GM18520 (cell line): ENCODE data around the gene RNF167.
"Not testable (repeated sequence)": the region's sequence is repeated elsewhere in the genome, so short reads cannot be mapped to it uniquely, and the experiment has no call there.

Experiments used
- ATAC-seq: cut with Tn5 transposase; IDR thresholded peaks from one replicate; pipeline ENCODE4 v1.9.1; 2021; ENCODE audit not compliant: unreplicated experiment

The RNF167 gene

GRCh38 chr17:4901648-4902344 lies 38.3 kb upstream of the RNF167 start:
- ATAC-seq, result no peak

DNA sequence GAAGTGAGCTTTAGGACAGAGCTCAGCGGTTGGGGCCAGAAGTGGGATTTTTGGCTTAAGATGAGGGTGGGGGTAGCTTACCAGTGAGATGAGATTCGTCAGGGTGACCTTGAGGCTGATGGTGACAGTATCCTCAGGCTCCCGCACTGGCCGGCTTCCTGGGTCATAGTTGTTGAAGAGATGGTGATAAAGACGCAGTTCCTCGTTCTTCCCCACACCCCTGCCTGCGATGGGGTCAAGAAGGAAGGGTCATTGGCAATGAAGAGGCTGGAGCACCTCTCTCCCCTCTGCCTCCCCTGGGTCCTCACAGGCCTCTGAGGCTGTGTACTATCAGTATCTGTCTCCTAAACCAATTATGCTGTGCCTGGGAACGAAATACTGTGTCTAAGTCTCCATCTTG lies 37.5 kb upstream of the RNF167 start:
- no peak for ATAC-seq

- ATAC-seq, result no peak
Measured at GRCh38 chr17:4903051-4903818, 36.8 kb upstream of the RNF167 start, which contains the start of gene CHRNE. CHRNE (minus strand) TSS chr17:4903098; CDS start chr17:4903063, 35 bp downstream.

GRCh38 chr17:4906642-4907041 lies 33.4 kb upstream of the RNF167 start:
- ATAC-seq, result not testable (repeated sequence)

- ATAC-seq, result no peak
Measured at GRCh38 chr17:4908301-4908700, 31.8 kb upstream of the RNF167 start.

DNA sequence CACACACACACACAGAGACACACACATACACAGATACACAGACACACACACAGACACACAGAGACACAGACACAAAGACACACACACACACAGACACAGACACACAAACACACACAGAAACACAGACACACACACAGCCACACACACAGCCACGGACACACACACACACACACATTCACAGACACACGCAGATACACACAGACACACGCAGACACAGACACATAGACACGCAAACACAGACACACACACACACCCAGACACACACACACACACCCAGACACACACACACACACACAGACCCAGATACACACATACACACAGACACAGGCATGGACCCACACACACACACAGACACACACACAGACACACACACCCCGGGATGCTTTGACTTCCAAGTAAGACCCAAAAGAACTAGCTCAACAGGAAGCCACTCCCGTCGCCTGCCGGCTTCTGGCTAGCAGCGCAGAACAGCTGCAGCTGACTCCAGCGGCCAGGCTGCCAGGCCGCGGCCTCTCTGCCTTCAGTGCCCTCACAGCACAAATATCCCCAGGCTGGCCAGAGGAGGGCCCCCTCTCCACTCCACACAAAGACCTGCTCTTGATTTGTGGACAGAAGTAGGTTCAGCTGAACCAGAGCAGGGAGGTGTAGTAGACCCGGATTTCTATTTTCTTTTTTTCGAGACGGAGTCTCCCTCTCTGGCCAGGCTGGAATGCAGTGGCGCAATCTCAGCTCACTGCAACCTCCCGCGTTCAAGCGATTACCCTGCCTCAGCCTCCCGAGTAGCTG lies 31.2 kb upstream of the RNF167 start:
- ATAC-seq, result no peak

- no peak for ATAC-seq
Measured at GRCh38 chr17:4913994-4914393, 26.1 kb upstream of the RNF167 start.

GRCh38 chr17:4914551-4914950 lies 25.5 kb upstream of the RNF167 start:
- ATAC-seq, result not testable (repeated sequence)

- no peak for ATAC-seq
Measured at GRCh38 chr17:4919511-4920047, 20.5 kb upstream of the RNF167 start.

GRCh38 chr17:4920351-4921048 lies 19.6 kb upstream of the RNF167 start:
- ATAC-seq, result no peak

DNA sequence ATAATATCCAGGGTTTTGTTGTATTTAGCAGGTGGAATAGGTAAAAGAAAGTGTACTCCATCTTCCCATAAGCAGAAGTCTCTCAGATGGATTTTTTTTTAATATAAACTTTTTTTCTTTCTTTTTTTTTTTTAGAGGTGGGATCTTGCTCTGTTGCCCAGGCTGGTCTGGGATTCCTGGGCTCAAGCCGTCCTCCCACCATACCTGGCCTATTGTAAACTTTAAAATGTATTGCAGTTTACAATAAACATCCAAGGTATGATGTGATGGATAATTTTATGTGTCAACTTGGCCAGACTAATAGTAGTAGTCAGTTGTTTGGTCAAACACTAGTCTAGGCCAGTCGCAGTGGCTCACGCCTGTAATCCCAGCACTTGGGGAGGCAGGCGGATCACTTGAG lies 18.7 kb upstream of the RNF167 start:
- ATAC-seq, result no peak

DNA sequence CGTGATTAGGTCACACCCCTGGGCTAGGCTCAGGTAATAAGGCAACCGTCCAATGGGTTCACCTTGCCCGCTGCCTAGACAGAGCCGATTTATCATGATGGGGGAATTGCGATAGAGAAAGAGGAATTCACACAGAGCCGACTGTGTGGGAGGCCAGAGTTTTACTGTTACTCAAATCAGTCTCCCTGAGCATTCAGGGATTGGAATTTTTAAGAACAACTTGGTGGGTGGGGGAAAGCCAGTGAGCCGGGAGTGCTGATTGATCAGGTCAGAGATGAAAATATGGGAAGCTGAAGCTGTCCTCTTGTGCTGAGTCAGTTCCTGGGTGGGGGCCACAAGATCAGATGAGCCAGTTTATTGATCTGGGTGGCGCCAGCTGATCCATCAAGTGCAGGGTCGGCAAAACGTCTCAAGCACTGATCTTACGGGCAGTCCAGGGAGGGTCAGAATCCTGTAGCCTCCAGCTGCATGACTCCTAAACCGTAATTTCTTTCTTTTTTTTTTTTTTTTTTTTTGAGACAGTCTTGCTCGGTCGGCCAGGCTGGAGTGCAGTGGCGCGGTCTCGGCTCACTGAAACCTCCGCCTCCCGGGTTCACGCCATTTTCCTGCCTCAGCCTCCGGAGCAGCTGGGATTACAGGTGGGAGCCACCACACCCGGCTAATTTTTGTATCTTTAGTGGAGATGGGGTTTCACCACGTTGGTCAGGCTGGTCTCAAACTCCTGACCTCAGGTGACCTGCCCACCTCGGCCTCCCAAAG lies 13.3 kb upstream of the RNF167 start:
- ATAC-seq, result not testable (repeated sequence)

DNA sequence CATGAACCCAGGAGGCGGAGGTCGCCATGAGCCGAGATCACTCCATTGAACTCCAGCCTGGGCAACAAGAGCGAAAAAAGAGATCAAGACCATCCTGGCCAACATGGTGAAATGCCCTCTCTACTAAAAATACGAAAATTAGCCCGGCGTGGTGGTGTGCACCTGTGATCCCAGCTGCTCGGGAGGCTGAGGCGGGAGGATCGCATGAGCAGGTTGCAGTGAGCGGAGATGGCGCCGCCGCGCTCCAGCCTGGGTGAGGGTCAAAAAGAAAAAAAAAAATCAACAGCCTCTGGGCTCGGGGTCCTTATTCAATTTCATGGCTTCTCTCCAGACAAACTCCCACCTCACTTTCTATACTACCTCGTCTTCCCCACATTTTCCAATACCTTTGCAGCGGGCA lies 11.2 kb upstream of the RNF167 start:
- no peak for ATAC-seq

- ATAC-seq, result no peak
Measured at GRCh38 chr17:4931963-4932362, 8.1 kb upstream of the RNF167 start, which contains the start of gene GP1BA. GP1BA (plus strand) TSS chr17:4932277; CDS start chr17:4932605, 328 bp downstream.

DNA sequence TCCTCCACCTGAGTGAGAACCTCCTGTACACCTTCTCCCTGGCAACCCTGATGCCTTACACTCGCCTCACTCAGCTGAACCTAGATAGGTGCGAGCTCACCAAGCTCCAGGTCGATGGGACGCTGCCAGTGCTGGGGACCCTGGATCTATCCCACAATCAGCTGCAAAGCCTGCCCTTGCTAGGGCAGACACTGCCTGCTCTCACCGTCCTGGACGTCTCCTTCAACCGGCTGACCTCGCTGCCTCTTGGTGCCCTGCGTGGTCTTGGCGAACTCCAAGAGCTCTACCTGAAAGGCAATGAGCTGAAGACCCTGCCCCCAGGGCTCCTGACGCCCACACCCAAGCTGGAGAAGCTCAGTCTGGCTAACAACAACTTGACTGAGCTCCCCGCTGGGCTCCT lies 7.3 kb upstream of the RNF167 start:
- ATAC-seq, result no peak

DNA sequence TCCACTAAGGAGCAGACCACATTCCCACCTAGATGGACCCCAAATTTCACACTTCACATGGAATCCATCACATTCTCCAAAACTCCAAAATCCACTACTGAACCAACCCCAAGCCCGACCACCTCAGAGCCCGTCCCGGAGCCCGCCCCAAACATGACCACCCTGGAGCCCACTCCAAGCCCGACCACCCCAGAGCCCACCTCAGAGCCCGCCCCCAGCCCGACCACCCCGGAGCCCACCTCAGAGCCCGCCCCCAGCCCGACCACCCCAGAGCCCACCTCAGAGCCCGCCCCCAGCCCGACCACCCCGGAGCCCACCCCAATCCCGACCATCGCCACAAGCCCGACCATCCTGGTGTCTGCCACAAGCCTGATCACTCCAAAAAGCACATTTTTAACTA lies 6.4 kb upstream of the RNF167 start:
- no peak for ATAC-seq

GRCh38 chr17:4934173-4934979 lies 5.7 kb upstream of the RNF167 start:
- no peak for ATAC-seq

GRCh38 chr17:4935650-4936049 lies 4.4 kb upstream of the RNF167 start:
- ATAC-seq, result no peak

DNA sequence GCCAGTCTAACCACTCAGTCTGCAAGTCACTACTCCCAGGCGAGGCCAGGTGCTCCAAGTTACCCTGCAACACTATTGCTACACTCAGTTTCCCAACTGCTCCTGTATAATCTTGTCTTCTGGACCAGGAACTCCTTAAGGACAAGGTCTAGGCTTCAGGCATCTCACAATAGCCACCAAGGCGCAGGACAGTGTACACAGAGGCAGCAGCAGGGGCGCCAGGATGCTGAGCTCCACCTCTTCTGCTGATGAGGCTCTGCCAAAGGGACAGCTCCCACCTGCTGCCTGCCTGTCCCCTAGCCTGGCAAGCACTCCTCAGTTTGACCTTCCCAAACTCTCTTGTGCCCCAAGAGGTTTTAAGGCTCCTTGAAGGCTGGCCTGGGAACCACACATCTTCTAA lies 3.6 kb upstream of the RNF167 start:
- no peak for ATAC-seq
